Measurements from ENCODE around the gene NTN1. TPM values are rescaled to one million over a fixed set of nuclear protein-coding genes. Genes with fewer than 3 reads are reported as not detected.

Gene NTN1
- polyA plus RNA-seq, 3 donors, result 0.03 to 0.04 TPM; not detected in 1

DNA sequence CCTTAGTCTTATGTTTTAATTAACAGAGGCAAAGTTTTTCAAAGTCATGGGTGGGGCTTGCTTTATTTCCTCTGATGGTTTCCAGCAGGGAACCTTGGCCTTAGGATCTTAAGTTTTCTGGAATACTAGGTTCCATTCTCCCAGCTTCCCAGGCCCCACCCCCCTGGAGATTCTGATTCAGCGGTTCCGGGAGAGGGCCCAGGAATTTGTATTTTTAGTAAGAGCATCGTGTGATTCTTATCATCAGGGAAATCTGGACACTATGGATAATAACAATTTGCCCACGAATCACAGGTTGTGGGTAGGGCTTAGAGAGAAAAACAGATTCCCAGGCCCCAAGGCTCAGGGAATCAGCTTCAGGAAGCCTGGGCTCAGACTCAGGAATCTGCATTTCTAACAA, 263.6 kb downstream of the NTN1 start:
- Histone ChIP-seq H3K9ac (ENCODE audit: insufficient read depth, low read length, poor library complexity, severe bottlenecking) (no peak overlapping the region), H4K20me1 (ENCODE audit: insufficient read depth, low read length) (no peaks in the 10 kb centered on the region), H3K27ac (ENCODE audit: low read depth in 1 of 2, low read length in 2 of 2) (no peak overlapping the region), H2AFZ (ENCODE audit: insufficient read depth, low read depth, low read length, poor library complexity, severe bottlenecking) (no peak overlapping the region), H3K36me3 (replicated peaks in 1 of 2; ENCODE audit: control insufficient read depth in 1 of 2, insufficient read depth in 2 of 2, low read length in 2 of 2) (no peaks in the 10 kb centered on the region), H3K4me3 (replicated peaks in 1 of 3; ENCODE audit: low read depth in 2 of 3, low read length in 3 of 3) (no peak overlapping the region), H3K79me2 (ENCODE audit: insufficient read depth, low read length) (no peaks in the 10 kb centered on the region), H3K9me3 (replicated peaks in 1 of 2; ENCODE audit: control insufficient read depth in 1 of 2, insufficient read depth in 1 of 2, low read length in 2 of 2) (no peaks in the 10 kb centered on the region), H3K27me3 (ENCODE audit: control insufficient read depth in 2 of 2, insufficient read depth in 2 of 2, low read length in 2 of 2) (no peaks in the 10 kb centered on the region), H3K4me1 (ENCODE audit: control insufficient read depth in 1 of 2, insufficient read depth in 2 of 2, low read length in 2 of 2) (no peaks in the 10 kb centered on the region), H3K4me2 (replicated peaks; ENCODE audit: extremely low read depth, low read length, poor library complexity, severe bottlenecking) (no peak overlapping the region)
- no peak for DNase-seq
- Mint-ChIP-seq H3K9me3 (no peaks in the 10 kb centered on the region), H3K36me3 (peaks cover 0 to 4% of the 10 kb centered on the region in 2 donors), H3K4me3 (no peak overlapping the region), H3K27ac (no peak overlapping the region), H3K4me1 (peaks cover 3% of the 10 kb centered on the region), H3K27me3 (ENCODE audit: low read depth in 3 of 3) (no peaks in the 10 kb centered on the region)
- intact Hi-C loops (cut with micrococcal nuclease), result no loop called here
- 70% methylated on average over 2 of the region's 4 CpGs for WGBS (ENCODE audit: insufficient coverage)
- TF ChIP-seq, protein P1, sequence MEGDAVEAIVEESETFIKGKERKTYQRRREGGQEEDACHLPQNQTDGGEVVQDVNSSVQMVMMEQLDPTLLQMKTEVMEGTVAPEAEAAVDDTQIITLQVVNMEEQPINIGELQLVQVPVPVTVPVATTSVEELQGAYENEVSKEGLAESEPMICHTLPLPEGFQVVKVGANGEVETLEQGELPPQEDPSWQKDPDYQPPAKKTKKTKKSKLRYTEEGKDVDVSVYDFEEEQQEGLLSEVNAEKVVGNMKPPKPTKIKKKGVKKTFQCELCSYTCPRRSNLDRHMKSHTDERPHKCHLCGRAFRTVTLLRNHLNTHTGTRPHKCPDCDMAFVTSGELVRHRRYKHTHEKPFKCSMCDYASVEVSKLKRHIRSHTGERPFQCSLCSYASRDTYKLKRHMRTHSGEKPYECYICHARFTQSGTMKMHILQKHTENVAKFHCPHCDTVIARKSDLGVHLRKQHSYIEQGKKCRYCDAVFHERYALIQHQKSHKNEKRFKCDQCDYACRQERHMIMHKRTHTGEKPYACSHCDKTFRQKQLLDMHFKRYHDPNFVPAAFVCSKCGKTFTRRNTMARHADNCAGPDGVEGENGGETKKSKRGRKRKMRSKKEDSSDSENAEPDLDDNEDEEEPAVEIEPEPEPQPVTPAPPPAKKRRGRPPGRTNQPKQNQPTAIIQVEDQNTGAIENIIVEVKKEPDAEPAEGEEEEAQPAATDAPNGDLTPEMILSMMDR (IDR thresholded peaks at IDR 0.05), result no peak

DNA sequence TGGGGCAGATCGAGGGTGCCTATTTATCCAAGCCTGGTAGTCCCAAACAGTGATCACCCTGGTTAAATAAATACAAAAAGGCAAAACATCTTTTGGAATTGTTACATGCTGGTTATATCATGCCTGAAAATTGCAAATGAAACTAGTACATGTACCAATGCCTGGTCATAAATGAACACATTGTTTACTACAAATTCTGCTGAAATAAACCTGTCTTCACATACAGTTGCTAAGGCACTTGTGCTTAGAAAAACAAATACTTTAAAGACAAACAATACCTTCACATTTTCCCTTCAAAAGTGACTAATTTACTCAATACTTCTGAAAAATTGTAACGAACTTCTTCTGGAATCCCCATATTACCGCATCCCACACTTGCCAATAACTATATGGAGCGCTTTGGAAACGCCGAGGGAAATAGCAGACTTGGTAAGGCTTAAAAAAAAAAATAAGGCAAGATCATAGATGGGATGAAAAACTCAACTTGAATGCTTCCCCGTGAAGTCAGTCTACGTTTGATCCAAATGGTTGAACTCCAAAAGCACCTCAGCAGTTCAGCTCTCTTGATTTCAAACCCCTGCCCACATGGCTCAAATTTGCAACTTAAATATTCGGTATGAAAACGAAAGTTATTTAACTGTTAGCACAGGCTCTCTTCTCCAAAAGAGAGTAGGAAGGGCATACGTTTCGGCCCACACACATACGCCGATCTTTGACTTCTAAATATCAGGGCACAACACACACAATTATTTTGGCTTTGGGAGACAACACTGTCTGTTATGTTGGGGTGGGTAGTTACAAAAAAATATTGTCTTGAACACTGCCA, 264.5 kb downstream of the NTN1 start:
- Histone ChIP-seq H3K27ac (ENCODE audit: low read depth in 1 of 2, low read length in 2 of 2) (no peak overlapping the region), H2AFZ (ENCODE audit: insufficient read depth, low read depth, low read length, poor library complexity, severe bottlenecking) (no peak overlapping the region), H4K20me1 (ENCODE audit: insufficient read depth, low read length) (no peaks in the 10 kb centered on the region), H3K4me1 (ENCODE audit: control insufficient read depth in 1 of 2, insufficient read depth in 2 of 2, low read length in 2 of 2) (no peaks in the 10 kb centered on the region), H3K4me3 (replicated peaks in 1 of 3; ENCODE audit: low read depth in 2 of 3, low read length in 3 of 3) (no peak overlapping the region), H3K9ac (ENCODE audit: insufficient read depth, low read length, poor library complexity, severe bottlenecking) (no peak overlapping the region), H3K9me3 (replicated peaks in 1 of 2; ENCODE audit: control insufficient read depth in 1 of 2, insufficient read depth in 1 of 2, low read length in 2 of 2) (no peaks in the 10 kb centered on the region), H3K4me2 (replicated peaks; ENCODE audit: extremely low read depth, low read length, poor library complexity, severe bottlenecking) (no peak overlapping the region), H3K79me2 (ENCODE audit: insufficient read depth, low read length) (no peaks in the 10 kb centered on the region), H3K27me3 (ENCODE audit: control insufficient read depth in 2 of 2, insufficient read depth in 2 of 2, low read length in 2 of 2) (no peaks in the 10 kb centered on the region), H3K36me3 (replicated peaks in 1 of 2; ENCODE audit: control insufficient read depth in 1 of 2, insufficient read depth in 2 of 2, low read length in 2 of 2) (no peaks in the 10 kb centered on the region)
- DNase-seq, result no peak
- intact Hi-C loops (cut with micrococcal nuclease), result no loop called here
- Mint-ChIP-seq H3K36me3 (peaks cover 0 to 4% of the 10 kb centered on the region in 2 donors), H3K27ac (no peak overlapping the region), H3K4me1 (peaks cover 8% of the 10 kb centered on the region), H3K4me3 (no peak overlapping the region), H3K9me3 (no peaks in the 10 kb centered on the region), H3K27me3 (ENCODE audit: low read depth in 3 of 3) (no peaks in the 10 kb centered on the region)
- WGBS (ENCODE audit: insufficient coverage), result 80% methylated on average over 1 of the region's 14 CpGs
- TF ChIP-seq, protein P1 (IDR thresholded peaks at IDR 0.05), result no peak
